SJCRH30 (cell line): ENCODE measurements around the gene TFB1M. TPM values are rescaled to one million over a fixed set of nuclear protein-coding genes. Genes with fewer than 3 reads are reported as not detected.
A peak's percentile ranks its signal among the peaks of the same experiment; 100 is the strongest.

Experiments used
- DNase-seq, 2 experiments: peaks; one replicate each; pipeline ENCODE4 v3.0.0-alpha.2; 2015 to 2020
- H3K27ac ChIP-seq: fragments of 250-450 bp; sonication (Bioruptor Pico); 2 replicates; pipeline ENCODE4 v1.5.1; 2020; ENCODE audit warnings: mild to moderate bottlenecking, moderate library complexity
- H3K27me3 ChIP-seq: fragments of 250-450 bp; sonication (Bioruptor Pico); 2 replicates; pipeline ENCODE4 v1.5.1; 2020; ENCODE audit warnings: mild to moderate bottlenecking, moderate library complexity
- H3K36me3 ChIP-seq: fragments of 250-450 bp; sonication (Bioruptor Pico); 2 replicates; pipeline ENCODE4 v1.5.1; 2020; ENCODE audit warnings: mild to moderate bottlenecking, moderate library complexity
- H3K4me1 ChIP-seq: fragments of 250-450 bp; sonication (Bioruptor Pico); 2 replicates; pipeline ENCODE4 v1.5.1; 2020; ENCODE audit warnings: mild to moderate bottlenecking, moderate library complexity
- H3K4me3 ChIP-seq: fragments of 250-450 bp; sonication (Bioruptor Pico); 2 replicates; pipeline ENCODE4 v1.5.1; 2020; ENCODE audit warnings: mild to moderate bottlenecking, moderate library complexity
- H3K9me3 ChIP-seq: fragments of 250-450 bp; sonication (Bioruptor Pico); replicated peaks from 2 replicates; pipeline ENCODE4 v1.5.1; 2020; ENCODE audit warnings: mild to moderate bottlenecking, moderate library complexity
- total RNA-seq: library from RNA; depleted of rRNA; stranded (reverse); fragments of >200 nt; shearing (Covaris generic); gene quantifications from 2 replicates; pipeline ENCODE4 v1.2.3, GENCODE V29; 2014

The TFB1M gene
- total RNA-seq, 1 experiment from 2014 or later = 13.1 TPM

- no peaks in the 10 kb centered on the region for H3K27me3 ChIP-seq
- H3K9me3 ChIP-seq = no peaks in the 10 kb centered on the region
- H3K27ac ChIP-seq = no peak overlapping the region
- DNase-seq = no peak
- no peak overlapping the region for H3K4me3 ChIP-seq
- H3K36me3 ChIP-seq = peaks cover 63% of the 10 kb centered on the region
- no peaks in the 10 kb centered on the region for H3K4me1 ChIP-seq
Observed at GRCh38 chr6:155256122-155256795, 58.0 kb downstream of the TFB1M start.

GRCh38 chr6:155254139-155254538 is 60.1 kb downstream of the TFB1M start:
- Histone ChIP-seq H3K36me3 (peaks cover 57% of the 10 kb centered on the region), H3K4me1 (no peaks in the 10 kb centered on the region), H3K4me3 (no peak overlapping the region), H3K27me3 (no peaks in the 10 kb centered on the region), H3K9me3 (no peaks in the 10 kb centered on the region), H3K27ac (no peak overlapping the region)
- DNase-seq = no peak

- no peak overlapping the region for H3K4me3 ChIP-seq
- no peak for DNase-seq
- H3K27ac ChIP-seq = no peak overlapping the region
- H3K36me3 ChIP-seq = peaks cover 56% of the 10 kb centered on the region
- H3K4me1 ChIP-seq = no peaks in the 10 kb centered on the region
- H3K9me3 ChIP-seq = no peaks in the 10 kb centered on the region
- H3K27me3 ChIP-seq = no peaks in the 10 kb centered on the region
Observed at GRCh38 chr6:155253337-155253736, 60.9 kb downstream of the TFB1M start.

GRCh38 chr6:155252581-155252980 is 61.7 kb downstream of the TFB1M start:
- peaks cover 3% of the 10 kb centered on the region; the same call in 1 of the 2 replicates for H3K4me1 ChIP-seq
- H3K27me3 ChIP-seq = no peaks in the 10 kb centered on the region
- peaks cover 50% of the 10 kb centered on the region for H3K36me3 ChIP-seq
- no peak overlapping the region for H3K4me3 ChIP-seq
- no peak for DNase-seq
- H3K9me3 ChIP-seq = no peaks in the 10 kb centered on the region
- no peak overlapping the region for H3K27ac ChIP-seq

DNA sequence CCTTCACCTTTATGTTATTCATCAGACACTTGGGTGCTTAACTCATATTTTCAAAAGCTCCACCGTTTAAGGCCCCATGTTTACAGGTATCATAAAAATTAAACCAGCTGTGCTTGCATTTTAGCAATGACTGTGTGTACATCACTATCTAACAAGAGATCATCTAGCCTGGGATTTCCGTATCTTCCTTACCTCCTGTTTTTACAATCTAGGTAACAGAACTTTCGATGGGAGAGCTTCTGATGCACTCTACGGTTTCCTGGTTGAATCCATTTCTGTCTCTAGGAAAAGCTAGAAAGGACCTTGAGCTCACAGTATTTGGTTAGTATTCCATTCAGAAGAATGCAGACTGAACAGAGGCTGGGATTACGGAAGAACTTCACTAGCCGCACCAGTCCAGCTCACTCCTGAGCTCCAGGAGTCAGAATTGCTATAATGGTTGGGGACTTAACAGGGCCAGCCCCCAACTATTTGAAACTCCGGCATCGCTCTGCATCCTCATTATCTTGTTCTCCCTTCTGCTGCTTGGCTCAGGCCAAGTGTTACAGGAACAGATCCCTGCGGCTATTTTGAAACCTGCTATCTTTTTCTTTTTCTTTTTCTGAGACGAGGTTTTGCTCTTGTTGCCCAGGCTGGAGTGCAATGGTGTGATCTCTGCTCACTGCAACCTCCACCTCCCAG is 63.4 kb downstream of the TFB1M start:
- Histone ChIP-seq H3K9me3 (no peaks in the 10 kb centered on the region), H3K4me3 (no peak overlapping the region), H3K36me3 (peaks cover 47% of the 10 kb centered on the region), H3K4me1 (peaks cover 3% of the 10 kb centered on the region; the same call in 1 of the 2 replicates), H3K27ac (no peak overlapping the region), H3K27me3 (no peaks in the 10 kb centered on the region)
- DNase-seq = no peak

- no peaks in the 10 kb centered on the region for H3K27me3 ChIP-seq
- no peak overlapping the region for H3K4me3 ChIP-seq
- peaks cover 3% of the 10 kb centered on the region for H3K4me1 ChIP-seq
- DNase-seq = peak; percentile 37 to 49
- H3K9me3 ChIP-seq = no peaks in the 10 kb centered on the region
- peak overlapping the region; percentile 38 for H3K27ac ChIP-seq
- peaks cover 42% of the 10 kb centered on the region for H3K36me3 ChIP-seq
Observed at GRCh38 chr6:155248008-155249001, 66.0 kb downstream of the TFB1M start.

DNA sequence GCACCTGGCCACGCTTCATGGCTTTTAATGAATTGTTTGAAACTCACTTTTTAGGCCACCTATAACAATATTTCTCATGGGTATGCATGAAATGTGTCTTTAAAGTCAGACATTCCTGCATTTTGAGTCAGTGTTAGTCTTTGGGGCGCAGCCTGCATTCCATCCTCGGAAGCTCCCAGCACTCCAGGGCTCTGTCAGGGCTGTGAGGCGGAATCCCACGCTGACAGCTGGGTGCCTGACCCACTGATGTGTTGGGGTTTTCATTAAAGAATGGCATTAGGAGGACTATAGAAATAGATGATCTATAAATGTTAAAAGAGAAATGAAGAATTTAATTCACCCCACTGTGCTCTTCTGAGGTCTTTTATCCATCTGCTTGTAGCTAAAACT is 66.7 kb downstream of the TFB1M start:
- Histone ChIP-seq H3K4me1 (peaks cover 3% of the 10 kb centered on the region), H3K36me3 (peaks cover 36% of the 10 kb centered on the region), H3K9me3 (no peaks in the 10 kb centered on the region), H3K27ac (peak overlapping the region; percentile 38), H3K27me3 (no peaks in the 10 kb centered on the region), H3K4me3 (no peak overlapping the region)
- peak; percentile 20 to 44 for DNase-seq

DNA sequence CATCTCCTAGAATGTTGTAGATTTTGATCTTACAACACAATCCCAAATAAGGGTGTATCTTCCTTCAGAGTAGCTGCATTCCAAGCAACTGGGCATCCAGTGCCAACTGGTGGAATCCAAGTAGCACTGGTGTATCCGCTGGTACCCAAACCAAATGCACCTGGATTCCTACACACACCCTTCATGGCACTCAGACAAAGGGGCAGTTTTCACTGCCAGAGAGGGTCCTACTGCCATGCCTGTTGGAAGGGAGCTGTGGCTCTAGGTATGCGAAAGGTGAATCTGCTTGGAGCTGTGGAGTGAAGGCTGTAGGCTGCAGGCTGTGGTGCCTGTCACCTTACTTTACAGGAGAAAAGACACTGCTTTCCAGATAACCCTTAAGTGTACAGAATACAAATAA is 67.5 kb downstream of the TFB1M start:
- H3K36me3 ChIP-seq = peaks cover 31% of the 10 kb centered on the region
- H3K9me3 ChIP-seq = no peaks in the 10 kb centered on the region
- no peak overlapping the region for H3K27ac ChIP-seq
- no peak overlapping the region for H3K4me3 ChIP-seq
- H3K27me3 ChIP-seq = no peaks in the 10 kb centered on the region
- peaks cover 3% of the 10 kb centered on the region for H3K4me1 ChIP-seq
- DNase-seq = no peak

DNA sequence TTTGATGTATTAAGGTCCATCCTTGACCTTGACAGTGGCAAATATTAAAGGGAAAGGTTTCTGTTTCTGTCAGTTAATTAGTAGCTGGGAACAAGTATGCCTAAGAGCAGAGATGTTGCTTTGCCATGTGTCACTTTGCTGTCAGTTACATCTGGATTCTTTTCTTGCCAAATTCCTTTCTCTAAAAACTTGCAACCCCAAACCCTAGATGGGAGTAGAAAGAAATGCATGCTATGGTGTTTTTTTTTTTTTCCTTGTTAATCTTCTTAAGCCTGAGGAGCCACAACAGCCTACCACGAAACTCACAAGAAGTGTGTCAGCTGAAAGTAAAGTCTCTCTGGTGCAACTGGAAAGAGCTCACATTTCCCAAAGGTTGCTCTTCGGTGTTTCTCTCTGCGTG is 68.5 kb downstream of the TFB1M start:
- Histone ChIP-seq H3K4me1 (peaks cover 3% of the 10 kb centered on the region), H3K4me3 (no peak overlapping the region), H3K27me3 (no peaks in the 10 kb centered on the region), H3K36me3 (peaks cover 30% of the 10 kb centered on the region), H3K9me3 (no peaks in the 10 kb centered on the region), H3K27ac (no peak overlapping the region)
- no peak for DNase-seq

- H3K27ac ChIP-seq = no peak overlapping the region
Observed at GRCh38 chr6:155245193-155245592, 69.1 kb downstream of the TFB1M start.

DNA sequence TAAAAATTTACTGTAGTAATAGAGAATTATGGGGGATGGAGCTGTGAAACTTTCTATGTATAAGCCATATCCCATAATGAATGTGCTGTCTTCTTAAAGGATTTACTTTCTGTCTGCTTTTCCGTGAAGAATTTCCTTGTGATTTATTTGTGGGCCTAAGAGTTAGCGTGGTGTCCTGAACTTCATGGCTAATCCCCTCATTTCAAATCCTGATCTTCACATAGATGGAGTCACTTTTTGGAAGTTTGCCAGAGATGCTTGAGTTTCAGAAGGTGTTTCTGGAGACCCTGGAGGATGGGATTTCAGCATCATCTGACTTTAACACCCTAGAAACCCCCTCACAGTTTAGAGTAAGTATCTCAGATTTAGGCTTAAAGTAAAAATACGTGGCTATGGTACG is 69.8 kb downstream of the TFB1M start:
- H3K27ac ChIP-seq = no peak overlapping the region
- no peaks in the 10 kb centered on the region for H3K9me3 ChIP-seq
- no peak overlapping the region for H3K4me3 ChIP-seq
- H3K36me3 ChIP-seq = peaks cover 30% of the 10 kb centered on the region
- H3K27me3 ChIP-seq = no peaks in the 10 kb centered on the region
- H3K4me1 ChIP-seq = peaks cover 3% of the 10 kb centered on the region
- DNase-seq = peak in 1 of 2 experiments; percentile 36

More at GRCh38 chr6:155245193-155245592, 69.1 kb downstream of the TFB1M start:
- Histone ChIP-seq H3K36me3 (peaks cover 32% of the 10 kb centered on the region), H3K9me3 (no peaks in the 10 kb centered on the region), H3K27me3 (no peaks in the 10 kb centered on the region), H3K4me1 (peaks cover 3% of the 10 kb centered on the region), H3K4me3 (no peak overlapping the region)
- no peak for DNase-seq

DNA sequence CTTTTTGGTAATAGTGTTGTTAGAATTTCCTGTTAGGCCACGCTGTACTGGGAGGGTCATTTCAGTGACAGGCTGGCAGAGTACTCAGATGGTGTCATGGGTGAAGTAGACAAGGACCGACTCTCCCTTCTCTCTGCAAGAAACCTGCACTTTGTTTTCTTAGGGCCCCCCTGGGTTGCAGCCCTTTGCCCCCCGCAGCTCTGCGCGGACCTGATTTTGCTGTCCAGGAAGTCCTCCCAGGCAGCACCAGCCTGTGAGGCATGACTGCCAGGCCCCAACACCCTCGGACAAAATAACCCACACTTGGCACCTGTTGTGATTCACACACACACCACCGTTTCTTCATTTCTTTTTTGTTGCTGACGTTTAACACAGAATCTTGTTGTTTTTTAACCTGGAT is 72.3 kb downstream of the TFB1M start:
- no peak for DNase-seq
- Histone ChIP-seq H3K27ac (no peak overlapping the region), H3K27me3 (no peaks in the 10 kb centered on the region), H3K4me3 (no peak overlapping the region), H3K9me3 (no peaks in the 10 kb centered on the region; the same call in 1 of the 2 replicates), H3K36me3 (peaks cover 21% of the 10 kb centered on the region), H3K4me1 (no peaks in the 10 kb centered on the region; the same call in 1 of the 2 replicates)

- no peaks in the 10 kb centered on the region for H3K27me3 ChIP-seq
- no peaks in the 10 kb centered on the region; the same call in 1 of the 2 replicates for H3K9me3 ChIP-seq
- H3K36me3 ChIP-seq = peaks cover 12% of the 10 kb centered on the region
- no peaks in the 10 kb centered on the region; the same call in 1 of the 2 replicates for H3K4me1 ChIP-seq
- no peak overlapping the region for H3K27ac ChIP-seq
- DNase-seq = no peak
- H3K4me3 ChIP-seq = no peak overlapping the region
Observed at GRCh38 chr6:155240905-155241600, 73.2 kb downstream of the TFB1M start.

DNA sequence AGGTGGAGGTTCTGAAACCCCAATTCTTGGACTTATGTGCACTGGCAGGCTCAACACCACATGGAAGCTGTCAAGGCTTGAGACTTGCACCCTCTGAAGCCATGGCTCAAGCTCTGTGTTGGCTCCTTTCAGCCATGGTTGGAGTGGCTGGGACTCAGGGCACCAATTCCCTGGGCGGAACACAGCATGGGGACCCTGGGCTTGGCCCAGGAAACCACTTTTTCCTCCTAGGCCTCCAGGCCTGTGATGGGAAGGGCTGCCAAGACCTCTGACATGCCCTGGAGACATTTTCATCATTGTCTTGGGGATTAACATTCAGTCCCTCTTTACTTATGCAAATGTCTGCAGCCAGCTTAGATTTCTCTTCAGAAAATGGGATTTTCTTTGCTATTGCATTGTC is 76.7 kb downstream of the TFB1M start:
- no peaks in the 10 kb centered on the region for H3K27me3 ChIP-seq
- no peak overlapping the region for H3K27ac ChIP-seq
- peaks cover 3% of the 10 kb centered on the region; the same call in 1 of the 2 replicates for H3K36me3 ChIP-seq
- DNase-seq = no peak
- H3K4me3 ChIP-seq = no peak overlapping the region
- H3K4me1 ChIP-seq = no peaks in the 10 kb centered on the region
- no peaks in the 10 kb centered on the region; the same call in 1 of the 2 replicates for H3K9me3 ChIP-seq
